GM12874 (cell line): ENCODE data around the gene INSYN2B.

Source experiments
- CTCF ChIP-seq: IDR thresholded peaks from 2 replicates; pipeline ENCODE4 v1.5.1; 2011; ENCODE audit warnings: low read depth, mild to moderate bottlenecking, control low read depth, low read length, moderate library complexity; ENCODE audit not compliant: insufficient read depth

INSYN2B gene

GRCh38 chr5:169880785-169881184, 99.5 kb downstream of the INSYN2B start:
- TF ChIP-seq CTCF: no peak

GRCh38 chr5:169880012-169880663, 100.2 kb downstream of the INSYN2B start:
- no peak for TF ChIP-seq CTCF

- TF ChIP-seq CTCF: no peak
Measured at GRCh38 chr5:169876386-169876785, 103.9 kb downstream of the INSYN2B start.

- TF ChIP-seq CTCF: no peak
Measured at GRCh38 chr5:169875731-169876130, 104.6 kb downstream of the INSYN2B start.

- TF ChIP-seq CTCF: no peak
Measured at GRCh38 chr5:169875091-169875728, 105.1 kb downstream of the INSYN2B start.

GRCh38 chr5:169874621-169875020, 105.7 kb downstream of the INSYN2B start:
- no peak for TF ChIP-seq CTCF

- no peak for TF ChIP-seq CTCF
Measured at GRCh38 chr5:169873642-169874041, 106.7 kb downstream of the INSYN2B start.
